Amniotic stem cell (primary cell): Measurements from ENCODE around the gene C9orf152.
"Not testable (repeated sequence)": the region's sequence is repeated elsewhere in the genome, so short reads cannot be mapped to it uniquely, and the experiment has no call there.

Source experiments
- DNase-seq: peaks from one replicate; lab custom pipeline; 2025; lab: John Stamatoyannopoulos, UW

C9orf152 gene, protein sequence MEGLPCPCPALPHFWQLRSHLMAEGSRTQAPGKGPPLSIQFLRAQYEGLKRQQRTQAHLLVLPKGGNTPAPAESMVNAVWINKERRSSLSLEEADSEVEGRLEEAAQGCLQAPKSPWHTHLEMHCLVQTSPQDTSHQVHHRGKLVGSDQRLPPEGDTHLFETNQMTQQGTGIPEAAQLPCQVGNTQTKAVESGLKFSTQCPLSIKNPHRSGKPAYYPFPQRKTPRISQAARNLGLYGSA

GRCh38 chr9:110208031-110208430 lies at the start of gene C9orf152:
Gene C9orf152, minus strand, starts transcription at chr9:110208159. Its CDS starts 580 bp downstream, at chr9:110207579.
- DNase-seq: no peak

- no peak for DNase-seq
Observed at GRCh38 chr9:110257097-110257841, 49.3 kb upstream of the C9orf152 start.

DNA sequence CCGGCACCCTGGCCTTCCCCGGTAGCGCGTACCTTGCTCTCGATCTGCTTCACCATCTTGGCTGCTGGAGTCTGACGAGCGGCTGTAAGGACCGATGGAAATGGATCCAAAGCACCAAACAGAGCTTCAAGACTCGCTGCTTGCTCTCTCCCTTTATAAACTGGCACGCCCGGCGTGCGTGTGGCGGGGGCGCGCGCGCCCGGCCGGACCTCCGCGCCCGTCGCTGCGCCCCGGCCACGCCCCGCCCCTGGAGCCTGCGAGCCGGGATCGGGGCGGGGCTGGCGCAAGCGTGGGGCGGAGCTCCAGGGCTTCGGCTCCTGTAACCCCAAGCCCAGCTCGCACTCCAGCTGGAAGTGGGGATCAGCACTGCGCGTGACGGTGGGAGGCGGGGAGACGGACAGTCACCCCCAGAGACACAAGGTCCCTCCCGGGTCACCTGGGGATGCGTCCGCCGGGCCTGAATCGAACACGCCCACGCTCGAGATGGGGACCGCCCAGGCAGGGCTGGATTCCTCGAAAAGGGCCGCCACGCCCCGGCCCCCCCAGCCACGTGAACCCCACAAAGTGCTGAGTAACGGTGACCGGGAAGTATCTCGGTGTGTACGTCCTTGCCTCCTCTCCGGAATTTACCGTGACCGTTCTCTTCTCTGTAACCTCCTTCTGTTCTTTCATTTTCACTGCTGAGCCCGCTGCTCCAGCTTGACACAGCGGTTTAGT lies 48.6 kb upstream of the C9orf152 start, which contains the start of gene TXN:
Gene TXN, minus strand, starts transcription at position 128 of the 717 bp plus-strand sequence. Its CDS starts 72 bp downstream, at position 56.
- peak; percentile 83 for DNase-seq

DNA sequence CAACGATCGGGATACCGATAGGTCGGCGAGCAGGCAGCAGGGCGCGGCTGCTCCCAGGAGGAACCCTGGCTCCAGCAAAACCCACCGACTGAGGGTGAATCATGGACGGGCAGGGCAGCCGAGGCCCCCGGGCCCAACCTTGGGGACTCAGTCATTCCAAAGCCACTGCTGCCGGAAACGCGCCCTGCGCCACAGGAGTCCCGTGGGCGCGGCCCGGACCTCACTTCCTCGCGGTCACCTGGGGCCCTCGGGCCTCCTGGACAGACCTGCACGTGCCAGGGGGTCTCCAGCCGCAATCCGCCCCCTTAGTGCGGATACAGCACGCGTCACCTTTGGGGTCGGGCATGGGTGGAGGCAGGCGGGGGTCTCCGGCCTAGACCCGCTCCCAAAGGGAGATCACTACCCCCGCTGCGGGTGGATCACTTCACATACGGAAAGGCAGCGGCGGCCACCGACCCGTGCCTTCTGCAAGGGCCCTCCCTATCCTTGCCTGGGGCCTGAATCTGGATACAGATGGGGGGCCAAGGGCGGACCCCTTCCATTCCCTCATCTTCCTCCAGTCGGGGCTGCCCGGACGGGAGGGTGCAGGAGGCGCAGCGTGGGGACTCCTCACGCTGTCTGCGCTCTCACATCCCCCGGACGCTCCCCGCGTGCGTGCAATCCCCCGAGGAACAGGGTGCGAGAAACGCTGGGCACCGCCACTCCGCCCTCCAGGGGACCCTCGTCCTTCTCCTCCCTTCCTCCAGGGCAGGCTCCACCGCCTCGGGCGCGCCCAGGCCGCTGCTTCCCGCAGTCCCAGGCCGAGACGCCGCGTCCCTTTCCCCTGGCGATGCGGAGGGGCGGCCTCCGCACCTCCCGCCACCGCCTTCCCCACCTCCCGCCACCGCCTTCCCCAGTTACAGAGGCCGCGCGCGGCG lies 47.8 kb upstream of the C9orf152 start:
- peak; percentile 29 for DNase-seq

GRCh38 chr9:110255034-110255462 lies 47.1 kb upstream of the C9orf152 start:
- no peak for DNase-seq

- DNase-seq: no peak
Observed at GRCh38 chr9:110254500-110254899, 46.5 kb upstream of the C9orf152 start.

GRCh38 chr9:110252509-110253139 lies 44.7 kb upstream of the C9orf152 start:
- DNase-seq: no peak

- DNase-seq: not testable (repeated sequence)
Observed at GRCh38 chr9:110251770-110252169, 43.8 kb upstream of the C9orf152 start.

DNA sequence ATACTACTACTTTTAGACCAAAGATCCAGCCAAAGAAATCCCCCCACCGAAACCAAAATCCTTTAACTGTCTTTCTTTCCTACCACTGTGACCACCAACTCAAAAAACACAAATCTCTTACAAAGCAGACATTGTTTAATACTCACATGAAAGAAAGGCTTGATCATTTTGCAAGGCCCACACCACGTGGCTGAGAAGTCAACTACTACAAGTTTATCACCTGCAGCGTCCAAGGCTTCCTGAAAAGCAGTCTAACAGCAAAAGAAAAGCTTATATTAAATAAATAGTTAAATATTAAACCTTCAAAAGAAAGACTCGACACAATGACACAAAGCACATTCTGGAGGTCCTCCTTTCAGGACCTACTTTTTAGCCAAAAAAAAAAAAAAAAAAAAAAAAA lies 43.3 kb upstream of the C9orf152 start:
- DNase-seq: no peak

GRCh38 chr9:110249603-110250002 lies 41.6 kb upstream of the C9orf152 start:
- DNase-seq: no peak

- no peak for DNase-seq
Observed at GRCh38 chr9:110248361-110248760, 40.4 kb upstream of the C9orf152 start.

DNA sequence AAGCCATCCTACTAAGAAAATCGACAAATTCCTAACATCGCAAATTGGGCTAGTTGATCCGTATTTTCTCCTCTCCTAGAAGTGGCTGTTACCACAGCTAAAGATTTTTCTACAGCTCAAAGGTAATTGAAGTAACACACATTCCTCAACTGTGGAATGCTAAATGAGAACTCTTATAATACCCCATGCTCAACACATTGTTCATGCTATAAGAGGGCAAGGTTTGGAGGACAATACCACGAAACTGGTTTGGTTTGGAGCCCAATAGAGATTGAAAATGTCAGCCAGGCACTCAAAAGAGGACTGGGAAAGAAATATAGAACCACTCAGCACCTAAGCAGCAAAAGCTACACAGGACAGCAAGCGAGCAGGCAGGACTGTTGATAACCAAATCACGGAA lies 38.3 kb upstream of the C9orf152 start:
- no peak for DNase-seq

DNA sequence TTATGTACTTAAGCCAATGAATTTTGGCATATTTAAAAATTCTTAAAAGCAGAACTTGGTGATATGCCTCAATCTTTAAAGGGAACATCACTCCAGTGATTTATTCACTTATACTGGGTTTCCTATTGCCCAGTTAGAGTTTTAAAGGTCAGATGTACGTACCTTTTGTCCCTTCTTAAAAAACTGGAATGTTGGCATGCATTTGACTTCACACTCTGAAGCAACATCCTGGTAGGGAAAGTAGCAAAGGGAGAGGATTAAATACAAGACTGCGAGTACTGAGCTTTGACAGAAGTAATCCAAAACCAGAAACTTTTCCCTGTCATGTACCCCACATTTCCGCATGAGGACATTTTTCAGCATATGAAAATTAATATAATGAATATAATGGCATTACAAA lies 36.7 kb upstream of the C9orf152 start:
- DNase-seq: no peak

DNA sequence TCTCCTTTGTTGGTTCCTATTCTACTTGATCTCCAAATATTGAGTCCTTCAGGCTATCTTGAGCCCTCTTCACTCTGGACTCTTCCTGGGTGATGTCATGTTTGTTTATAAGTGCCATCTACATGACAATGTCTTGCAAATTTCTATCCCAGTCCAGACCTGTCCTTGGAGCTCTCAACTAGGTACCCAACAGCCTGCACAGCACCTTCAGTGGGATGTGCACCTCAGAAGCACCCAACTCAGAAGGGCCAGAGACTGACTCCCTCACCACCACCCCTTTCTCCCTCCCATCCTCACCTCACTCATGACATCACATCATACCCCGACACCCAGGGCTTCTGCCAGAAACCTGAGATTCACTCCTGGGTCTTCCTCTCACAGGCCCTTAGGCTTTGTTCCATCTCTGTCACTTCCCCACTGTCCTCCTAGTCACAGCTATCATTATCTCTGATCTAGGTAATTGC lies 33.9 kb upstream of the C9orf152 start:
- no peak for DNase-seq

- no peak for DNase-seq
Observed at GRCh38 chr9:110241260-110241857, 33.4 kb upstream of the C9orf152 start.

GRCh38 chr9:110240198-110240597 lies 32.2 kb upstream of the C9orf152 start:
- no peak for DNase-seq

DNA sequence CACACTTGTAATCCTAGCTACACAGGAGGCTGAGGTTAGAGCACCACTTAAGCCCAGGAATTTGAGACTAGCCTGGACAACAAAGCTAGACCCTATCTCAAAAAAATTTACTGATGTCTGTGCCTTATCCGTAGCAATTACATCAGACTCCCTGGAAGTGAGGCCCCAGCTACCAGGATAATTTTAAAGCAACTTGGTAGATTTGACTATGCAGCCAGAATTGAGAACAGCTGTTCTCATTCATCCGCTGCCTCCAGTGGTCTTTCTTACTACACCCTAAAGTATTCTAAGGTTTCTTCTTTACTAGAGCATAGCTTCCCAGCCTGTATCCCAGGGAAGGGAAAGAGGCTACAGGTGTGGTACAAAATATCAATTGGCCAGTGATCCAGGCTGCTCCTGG lies 20.4 kb upstream of the C9orf152 start:
- DNase-seq: no peak

- no peak for DNase-seq
Observed at GRCh38 chr9:110224583-110224982, 16.6 kb upstream of the C9orf152 start.

- no peak for DNase-seq
Observed at GRCh38 chr9:110220809-110221208, 12.8 kb upstream of the C9orf152 start.

GRCh38 chr9:110217656-110218099 lies 9.7 kb upstream of the C9orf152 start:
- DNase-seq: no peak
